ENCODE measurements around the gene LCORL. TPM values are rescaled to one million over a fixed set of nuclear protein-coding genes. Genes with fewer than 3 reads are reported as not detected.

Gene LCORL
- total and polyA plus RNA-seq, 2 donors (not counting 3 experiments of a cell fraction or from before 2014, with no cell fraction given), result 2.8 to 23.9 TPM

- no peak overlapping the region for H3K27ac ChIP-seq (ENCODE audit: insufficient read depth, low read depth, low read length)
- dilution Hi-C loops (cut with MboI; ENCODE audit: extremely low pct_ligation_motif_present, low sequenced_read_pairs) (no loop called here), intact Hi-C loops (cut with micrococcal nuclease) (no loop called here)
- H3K36me3 ChIP-seq (ENCODE audit: control insufficient read depth in 2 of 2, extremely low read depth in 1 of 2, insufficient read depth in 2 of 2, low read length in 2 of 2), result peaks cover 0 to 3% of the 10 kb centered on the region in 2 experiments
- TF ChIP-seq POLR2AphosphoS5 (IDR thresholded peaks at IDR 0.05; ENCODE audit: insufficient read depth, low read depth, low read length) (no peak), MYC (IDR thresholded peaks at IDR 0.05; ENCODE audit: low read depth, low read length) (no peak)
- H2AFZ ChIP-seq (ENCODE audit: low read depth, low read length), result no peak overlapping the region
- no TSS peak for BruUV-seq (replicated peaks)
- H3K9me3 ChIP-seq (replicated peaks; ENCODE audit: control insufficient read depth, insufficient read depth, low read length), result no peaks in the 10 kb centered on the region
- CTCF ChIA-PET, result no interaction called here
- no peak overlapping the region for H3K4me3 ChIP-seq (replicated peaks in 1 of 3; ENCODE audit: insufficient read depth in 1 of 3, low read depth in 1 of 3, low read length in 3 of 3)
- FAIRE-seq (no peak), DNase-seq (ENCODE audit: low read depth, low spot score) (no peak)
- no peak overlapping the region for H3K9ac ChIP-seq (replicated peaks; ENCODE audit: extremely low read depth, insufficient read depth, low read length)
- H3K4me2 ChIP-seq (ENCODE audit: insufficient read depth, low read length), result no peak overlapping the region
- POLR2A ChIA-PET, result no interaction called here
- H3K27me3 ChIP-seq (ENCODE audit: control insufficient read depth in 2 of 2, insufficient read depth in 2 of 2, low read length in 2 of 2), result no peaks in the 10 kb centered on the region
- H3K4me1 ChIP-seq (ENCODE audit: control insufficient read depth, extremely low read depth, insufficient read depth, low read length), result no peaks in the 10 kb centered on the region
- no peaks in the 10 kb centered on the region for H3K79me2 ChIP-seq (ENCODE audit: control insufficient read depth, insufficient read depth, low read length)
- H3K9me1 ChIP-seq (replicated peaks; ENCODE audit: control insufficient read depth, extremely low read depth, insufficient read depth, low read length), result no peaks in the 10 kb centered on the region
- no peaks in the 10 kb centered on the region for H4K20me1 ChIP-seq (replicated peaks; ENCODE audit: control insufficient read depth, extremely low read depth, insufficient read depth, low read length)
Measured at GRCh38 chr4:17912011-17912410, 109.5 kb downstream of the LCORL start.

- FAIRE-seq (no peak), DNase-seq (ENCODE audit: low read depth, low spot score) (no peak)
- H3K4me3 ChIP-seq (replicated peaks in 1 of 3; ENCODE audit: insufficient read depth in 1 of 3, low read depth in 1 of 3, low read length in 3 of 3), result no peak overlapping the region
- no peaks in the 10 kb centered on the region for H4K20me1 ChIP-seq (replicated peaks; ENCODE audit: control insufficient read depth, extremely low read depth, insufficient read depth, low read length)
- H3K4me2 ChIP-seq (ENCODE audit: insufficient read depth, low read length), result no peak overlapping the region
- dilution Hi-C loops (cut with MboI; ENCODE audit: extremely low pct_ligation_motif_present, low sequenced_read_pairs), result no loop called here
- H3K9me3 ChIP-seq (replicated peaks; ENCODE audit: control insufficient read depth, insufficient read depth, low read length), result no peaks in the 10 kb centered on the region
- H3K79me2 ChIP-seq (ENCODE audit: control insufficient read depth, insufficient read depth, low read length), result no peaks in the 10 kb centered on the region
- no peaks in the 10 kb centered on the region for H3K9me1 ChIP-seq (replicated peaks; ENCODE audit: control insufficient read depth, extremely low read depth, insufficient read depth, low read length)
- CTCF ChIA-PET, result no interaction called here
- no TSS peak for BruUV-seq (replicated peaks)
- H3K27me3 ChIP-seq (ENCODE audit: control insufficient read depth in 2 of 2, insufficient read depth in 2 of 2, low read length in 2 of 2), result no peaks in the 10 kb centered on the region
- peaks cover 0 to 3% of the 10 kb centered on the region in 2 experiments for H3K36me3 ChIP-seq (ENCODE audit: control insufficient read depth in 2 of 2, extremely low read depth in 1 of 2, insufficient read depth in 2 of 2, low read length in 2 of 2)
- POLR2A ChIA-PET, result no interaction called here
- H3K27ac ChIP-seq (ENCODE audit: insufficient read depth, low read depth, low read length), result no peak overlapping the region
- no peak overlapping the region for H2AFZ ChIP-seq (ENCODE audit: low read depth, low read length)
- no peak for TF ChIP-seq GATA2 (IDR thresholded peaks at IDR 0.05; ENCODE audit: insufficient read depth, insufficient read length, low read depth, low read length)
- no peak for TF ChIP-seq POLR2AphosphoS5 (IDR thresholded peaks at IDR 0.05; ENCODE audit: insufficient read depth, low read depth, low read length)
- no peak for TF ChIP-seq MYC (IDR thresholded peaks at IDR 0.05; ENCODE audit: low read depth, low read length)
- no peak for TF ChIP-seq JUN (IDR thresholded peaks at IDR 0.05; ENCODE audit: borderline replicate concordance, insufficient read depth, insufficient read length, low read depth)
- no peak for TF ChIP-seq POLR2A (IDR thresholded peaks at IDR 0.05; ENCODE audit: low read depth, low read length)
- no peak overlapping the region for H3K9ac ChIP-seq (replicated peaks; ENCODE audit: extremely low read depth, insufficient read depth, low read length)
- intact Hi-C loops (cut with micrococcal nuclease), result no loop called here
- H3K4me1 ChIP-seq (ENCODE audit: control insufficient read depth, extremely low read depth, insufficient read depth, low read length), result no peaks in the 10 kb centered on the region
Measured at GRCh38 chr4:17911608-17912007, 109.9 kb downstream of the LCORL start.

Data from endothelial cell of umbilical vein (primary cell).